Neural cell (in vitro differentiated cells): ENCODE measurements around the gene EGLN1. TPM values are rescaled to one million over a fixed set of nuclear protein-coding genes. Genes with fewer than 3 reads are reported as not detected.

Source experiments
- H2AFZ ChIP-seq: fragments of 200-600, 300-800 bp; sonication (generic), shearing (Covaris generic); 2 replicates; pipeline ENCODE4 v1.6.0; 2014; ENCODE audit warnings: low read depth, mild to moderate bottlenecking, antibody characterized with exemption, low read length, moderate library complexity
- H3F3A ChIP-seq: fragments of 200-600 bp; shearing (Covaris generic); 2 replicates; pipeline ENCODE4 v1.6.1; 2016; ENCODE audit warnings: mild to moderate bottlenecking, moderate library complexity, mixed read lengths, antibody characterized with exemption, low read length; ENCODE audit not compliant: insufficient read depth, poor library complexity, severe bottlenecking
- H3K27ac ChIP-seq: fragments of 200-600, 300-800 bp; sonication (generic), shearing (Covaris generic); 2 replicates; pipeline ENCODE4 v1.5.1; 2014; ENCODE audit warnings: mild to moderate bottlenecking, low read length, moderate library complexity
- H3K27me3 ChIP-seq: fragments of 300-800, 200-600 bp; sonication (generic), shearing (Covaris generic); 2 replicates; pipeline ENCODE4 v1.6.0; 2014; ENCODE audit warnings: mild to moderate bottlenecking, low read depth, low read length, moderate library complexity; ENCODE audit not compliant: insufficient read depth
- H3K36me3 ChIP-seq: fragments of 300-800, 200-600 bp; sonication (generic), shearing (Covaris generic); 2 replicates; pipeline ENCODE4 v1.5.1; 2014; ENCODE audit warnings: mild to moderate bottlenecking, antibody characterized with exemption, low read length, moderate library complexity; ENCODE audit not compliant: insufficient read depth
- H3K4me2 ChIP-seq: fragments of 300-800, 200-600 bp; sonication (generic), shearing (Covaris generic); 2 replicates; pipeline ENCODE4 v1.6.0; 2014; ENCODE audit warnings: mild to moderate bottlenecking, low read length
- H3K4me3 ChIP-seq: fragments of 300-800, 200-600 bp; sonication (generic), shearing (Covaris generic); 2 replicates; pipeline ENCODE4 v1.5.1; 2014; ENCODE audit warnings: mild to moderate bottlenecking, low read length, moderate library complexity
- H3K79me2 ChIP-seq: fragments of 200-600 bp; shearing (Covaris generic); replicated peaks from 2 replicates; pipeline ENCODE4 v1.6.0; 2014; ENCODE audit warnings: mild to moderate bottlenecking, low read length, moderate library complexity; ENCODE audit not compliant: insufficient read depth
- H3K9ac ChIP-seq: fragments of 300-800, 200-600 bp; sonication (generic), shearing (Covaris generic); 2 replicates; pipeline ENCODE4 v1.6.1; 2016; ENCODE audit warnings: mild to moderate bottlenecking, low read length, mixed read lengths
- H3K9me2 ChIP-seq: fragments of 200-600 bp; shearing (Covaris generic); 2 replicates; pipeline ENCODE4 v1.6.1; 2016; ENCODE audit warnings: mild to moderate bottlenecking, low read length, mixed read lengths; ENCODE audit not compliant: insufficient read depth
- H3K9me3 ChIP-seq: fragments of 200-600, 300-800 bp; sonication (generic), shearing (Covaris generic); 2 replicates; pipeline ENCODE4 v1.6.1; 2016; ENCODE audit warnings: mild to moderate bottlenecking, mixed run types, low read length, moderate library complexity, mixed read lengths
- H4K20me1 ChIP-seq: fragments of 200-600 bp; shearing (Covaris generic); 2 replicates; pipeline ENCODE4 v1.6.1; 2016; ENCODE audit warnings: mild to moderate bottlenecking, mixed run types; ENCODE audit not compliant: insufficient read depth
- EP300 ChIP-seq: fragments of 450-650 bp; conservative IDR thresholded peaks from 2 replicates; pipeline ENCODE4 v1.6.1; 2014; ENCODE audit warnings: antibody characterized with exemption, mild to moderate bottlenecking, moderate library complexity; ENCODE audit not compliant: poor library complexity, severe bottlenecking
- EZH2 ChIP-seq: fragments of 200-600, 300-800 bp; shearing (Covaris generic), sonication (generic); IDR thresholded peaks from 2 replicates; pipeline ENCODE4 v1.6.1; 2014; ENCODE audit warnings: antibody characterized with exemption, low read length, borderline replicate concordance, mild to moderate bottlenecking; ENCODE audit not compliant: insufficient read depth, poor library complexity, severe bottlenecking
- MXI1 ChIP-seq: fragments of 450-650 bp; conservative IDR thresholded peaks from 2 replicates; pipeline ENCODE4 v1.6.1; 2014; ENCODE audit warnings: antibody characterized with exemption, mild to moderate bottlenecking; ENCODE audit not compliant: poor library complexity, severe bottlenecking
- POLR2AphosphoS5 ChIP-seq: IDR thresholded peaks from 2 replicates; pipeline ENCODE4 v1.6.1; 2012
- RAD21 ChIP-seq: fragments of 450-650 bp; conservative IDR thresholded peaks from 2 replicates; pipeline ENCODE4 v1.6.1; 2014; ENCODE audit warnings: antibody characterized with exemption, mild to moderate bottlenecking, moderate library complexity
- SMC3 ChIP-seq: fragments of 450-650 bp; conservative IDR thresholded peaks from 2 replicates; pipeline ENCODE4 v1.6.1; 2014; ENCODE audit warnings: antibody characterized with exemption, mild to moderate bottlenecking, moderate library complexity; ENCODE audit not compliant: poor library complexity
- TAF1 ChIP-seq: IDR thresholded peaks from 2 replicates; pipeline ENCODE4 v1.6.1; 2012; ENCODE audit warnings: low read depth
- polyA plus RNA-seq: library from polyadenylated mRNA; depleted of rRNA; stranded (reverse); fragments of >200 nt; gene quantifications from 2 replicates; pipeline ENCODE4 v1.2.3, GENCODE V29; 2014
- TF ChIP-seq, protein P1 (sequence below): IDR thresholded peaks from 2 replicates; pipeline ENCODE4 v1.6.1; 2012; ENCODE audit warnings: borderline replicate concordance
- TF ChIP-seq, protein P2 (sequence below): fragments of 450-650 bp; IDR thresholded peaks from 2 replicates; pipeline ENCODE4 v1.5.1; 2014; ENCODE audit warnings: antibody characterized with exemption, mild to moderate bottlenecking, moderate library complexity; ENCODE audit not compliant: poor library complexity, severe bottlenecking

Gene EGLN1
- polyA plus RNA-seq, 1 donor from 2014 or later, result 33.2 TPM

DNA sequence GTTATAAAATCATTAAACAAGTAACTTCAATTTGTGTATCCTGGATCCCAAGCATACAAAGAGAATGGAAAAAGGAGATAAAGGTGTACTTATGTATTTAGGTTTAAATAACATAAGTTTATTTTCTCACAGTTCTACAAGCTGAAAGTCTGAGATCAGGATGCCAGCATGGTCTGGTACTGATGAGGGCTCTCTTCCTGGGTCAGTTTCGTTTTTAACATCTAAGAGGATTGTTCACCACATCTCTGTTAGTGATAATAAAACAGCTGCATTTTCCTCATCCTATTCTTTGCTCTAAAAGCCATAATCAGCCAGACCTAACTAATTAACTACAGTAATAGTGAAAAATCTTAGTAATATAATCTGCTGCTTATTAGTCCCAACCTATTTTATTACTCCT is 5.2 kb downstream of the EGLN1 start:
- Histone ChIP-seq H2AFZ (no peak overlapping the region), H3K36me3 (no peaks in the 10 kb centered on the region), H3K4me2 (peak overlapping the region; percentile 96), H3K27ac (no peak overlapping the region), H3F3A (no peaks in the 10 kb centered on the region), H3K4me3 (peak overlapping the region; percentile 87), H3K9me2 (no peaks in the 10 kb centered on the region), H3K9me3 (no peaks in the 10 kb centered on the region), H3K79me2 (peaks cover 83% of the 10 kb centered on the region), H3K9ac (no peak overlapping the region), H3K27me3 (no peaks in the 10 kb centered on the region), H4K20me1 (peaks cover 14% of the 10 kb centered on the region)
- TF ChIP-seq, protein P1, sequence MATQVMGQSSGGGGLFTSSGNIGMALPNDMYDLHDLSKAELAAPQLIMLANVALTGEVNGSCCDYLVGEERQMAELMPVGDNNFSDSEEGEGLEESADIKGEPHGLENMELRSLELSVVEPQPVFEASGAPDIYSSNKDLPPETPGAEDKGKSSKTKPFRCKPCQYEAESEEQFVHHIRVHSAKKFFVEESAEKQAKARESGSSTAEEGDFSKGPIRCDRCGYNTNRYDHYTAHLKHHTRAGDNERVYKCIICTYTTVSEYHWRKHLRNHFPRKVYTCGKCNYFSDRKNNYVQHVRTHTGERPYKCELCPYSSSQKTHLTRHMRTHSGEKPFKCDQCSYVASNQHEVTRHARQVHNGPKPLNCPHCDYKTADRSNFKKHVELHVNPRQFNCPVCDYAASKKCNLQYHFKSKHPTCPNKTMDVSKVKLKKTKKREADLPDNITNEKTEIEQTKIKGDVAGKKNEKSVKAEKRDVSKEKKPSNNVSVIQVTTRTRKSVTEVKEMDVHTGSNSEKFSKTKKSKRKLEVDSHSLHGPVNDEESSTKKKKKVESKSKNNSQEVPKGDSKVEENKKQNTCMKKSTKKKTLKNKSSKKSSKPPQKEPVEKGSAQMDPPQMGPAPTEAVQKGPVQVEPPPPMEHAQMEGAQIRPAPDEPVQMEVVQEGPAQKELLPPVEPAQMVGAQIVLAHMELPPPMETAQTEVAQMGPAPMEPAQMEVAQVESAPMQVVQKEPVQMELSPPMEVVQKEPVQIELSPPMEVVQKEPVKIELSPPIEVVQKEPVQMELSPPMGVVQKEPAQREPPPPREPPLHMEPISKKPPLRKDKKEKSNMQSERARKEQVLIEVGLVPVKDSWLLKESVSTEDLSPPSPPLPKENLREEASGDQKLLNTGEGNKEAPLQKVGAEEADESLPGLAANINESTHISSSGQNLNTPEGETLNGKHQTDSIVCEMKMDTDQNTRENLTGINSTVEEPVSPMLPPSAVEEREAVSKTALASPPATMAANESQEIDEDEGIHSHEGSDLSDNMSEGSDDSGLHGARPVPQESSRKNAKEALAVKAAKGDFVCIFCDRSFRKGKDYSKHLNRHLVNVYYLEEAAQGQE, result no peak
- TF ChIP-seq POLR2AphosphoS5 (no peak), TAF1 (no peak)

DNA sequence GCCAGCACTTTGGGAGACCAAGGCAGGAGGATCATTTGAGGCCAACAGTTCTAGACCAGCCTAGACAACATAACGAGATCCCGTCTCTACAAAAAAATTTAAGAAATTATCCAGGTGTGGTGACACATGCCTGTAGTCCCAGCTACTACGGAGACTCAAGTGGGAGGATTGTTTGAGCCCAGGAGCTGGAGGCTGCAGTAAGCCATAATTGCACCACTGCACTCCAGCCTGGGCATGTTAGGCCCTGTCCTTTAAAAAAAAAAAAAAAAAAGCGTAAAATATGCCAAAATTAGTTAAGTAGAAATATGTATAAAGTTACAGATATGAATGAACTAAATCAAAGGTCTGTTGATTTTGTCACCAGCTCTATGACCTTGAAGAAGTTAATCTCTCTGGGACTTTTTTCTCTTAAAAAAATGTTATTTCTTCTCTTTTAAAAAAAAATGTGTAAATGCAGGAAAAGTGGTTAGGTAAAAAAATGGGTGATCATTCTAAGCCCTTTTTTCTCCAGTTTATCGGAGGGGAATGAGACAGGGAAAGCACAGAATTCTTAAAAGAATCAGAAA is 7.0 kb downstream of the EGLN1 start:
- no peaks in the 10 kb centered on the region for H3K9me3 ChIP-seq
- TF ChIP-seq EZH2 (no peak), TAF1 (no peak)
- H3K4me3 ChIP-seq, result no peak overlapping the region
- H3K36me3 ChIP-seq, result no peaks in the 10 kb centered on the region
- no peak overlapping the region for H3K4me2 ChIP-seq
- H3K9me2 ChIP-seq, result no peaks in the 10 kb centered on the region
- peaks cover 85% of the 10 kb centered on the region for H3K79me2 ChIP-seq
- no peak overlapping the region for H3K9ac ChIP-seq
- H3K27me3 ChIP-seq, result no peaks in the 10 kb centered on the region
- peaks cover 12% of the 10 kb centered on the region for H4K20me1 ChIP-seq
- H2AFZ ChIP-seq, result no peak overlapping the region
- H3F3A ChIP-seq, result no peaks in the 10 kb centered on the region
- H3K27ac ChIP-seq, result no peak overlapping the region

DNA sequence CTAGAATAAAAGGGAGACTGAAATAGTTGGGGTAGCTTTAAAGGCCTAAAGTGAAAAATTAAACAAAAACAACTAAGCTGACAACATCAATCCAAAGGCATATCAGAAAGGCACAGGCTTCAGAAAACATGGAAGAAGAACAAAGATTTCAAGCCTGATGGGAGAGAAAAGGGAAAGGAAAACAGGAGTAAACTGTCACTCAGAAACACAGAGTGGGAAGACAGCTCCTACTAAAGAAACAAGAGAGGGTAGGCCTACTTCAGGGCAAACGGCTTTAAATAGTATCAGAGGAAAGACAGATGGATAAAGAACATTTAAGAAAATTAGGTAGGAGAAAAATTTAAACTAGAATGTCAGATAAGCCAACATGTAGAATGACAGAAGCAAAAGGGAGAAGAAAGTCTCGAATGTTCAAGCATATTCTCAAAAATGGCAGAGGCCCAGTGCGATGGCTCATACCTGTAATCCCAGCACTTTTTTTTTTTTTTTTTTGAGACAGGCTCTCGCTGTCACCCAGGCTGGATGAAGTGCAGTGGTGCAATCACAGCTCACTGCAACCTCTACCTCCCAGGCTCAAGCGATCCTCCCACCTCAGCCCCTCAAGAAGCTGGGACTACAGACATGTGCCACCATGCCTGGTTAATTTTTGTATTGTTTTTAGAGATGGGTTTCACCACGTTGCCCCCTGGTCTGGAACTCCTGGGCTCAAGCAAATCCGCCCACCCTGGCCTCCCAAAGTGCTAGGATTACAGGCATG is 7.6 kb downstream of the EGLN1 start:
- TF ChIP-seq, protein P2, sequence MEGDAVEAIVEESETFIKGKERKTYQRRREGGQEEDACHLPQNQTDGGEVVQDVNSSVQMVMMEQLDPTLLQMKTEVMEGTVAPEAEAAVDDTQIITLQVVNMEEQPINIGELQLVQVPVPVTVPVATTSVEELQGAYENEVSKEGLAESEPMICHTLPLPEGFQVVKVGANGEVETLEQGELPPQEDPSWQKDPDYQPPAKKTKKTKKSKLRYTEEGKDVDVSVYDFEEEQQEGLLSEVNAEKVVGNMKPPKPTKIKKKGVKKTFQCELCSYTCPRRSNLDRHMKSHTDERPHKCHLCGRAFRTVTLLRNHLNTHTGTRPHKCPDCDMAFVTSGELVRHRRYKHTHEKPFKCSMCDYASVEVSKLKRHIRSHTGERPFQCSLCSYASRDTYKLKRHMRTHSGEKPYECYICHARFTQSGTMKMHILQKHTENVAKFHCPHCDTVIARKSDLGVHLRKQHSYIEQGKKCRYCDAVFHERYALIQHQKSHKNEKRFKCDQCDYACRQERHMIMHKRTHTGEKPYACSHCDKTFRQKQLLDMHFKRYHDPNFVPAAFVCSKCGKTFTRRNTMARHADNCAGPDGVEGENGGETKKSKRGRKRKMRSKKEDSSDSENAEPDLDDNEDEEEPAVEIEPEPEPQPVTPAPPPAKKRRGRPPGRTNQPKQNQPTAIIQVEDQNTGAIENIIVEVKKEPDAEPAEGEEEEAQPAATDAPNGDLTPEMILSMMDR, result no peak
- no peak for TF ChIP-seq EP300
- TF ChIP-seq TAF1, result no peak
- TF ChIP-seq RAD21, result no peak
- no peak for TF ChIP-seq MXI1
- no peak for TF ChIP-seq EZH2
- TF ChIP-seq, protein P1, result no peak
- no peak for TF ChIP-seq POLR2AphosphoS5
- TF ChIP-seq SMC3, result no peak
- Histone ChIP-seq H3K27ac (no peak overlapping the region), H3K79me2 (peaks cover 78% of the 10 kb centered on the region)

More for the DNA sequence above, 7.6 kb downstream of the EGLN1 start:
- H3F3A ChIP-seq, result no peaks in the 10 kb centered on the region
- H4K20me1 ChIP-seq, result peaks cover 5% of the 10 kb centered on the region
- H3K36me3 ChIP-seq, result no peaks in the 10 kb centered on the region
- no peak overlapping the region for H3K4me3 ChIP-seq
- H3K9ac ChIP-seq, result no peak overlapping the region
- no peak overlapping the region for H2AFZ ChIP-seq
- no peaks in the 10 kb centered on the region for H3K9me2 ChIP-seq
- H3K4me2 ChIP-seq, result peak overlapping the region; percentile 13
- no peaks in the 10 kb centered on the region for H3K9me3 ChIP-seq
- no peaks in the 10 kb centered on the region for H3K27me3 ChIP-seq
